Mesendoderm (in vitro differentiated cells): ENCODE measurements around the gene PIAS1.
A peak's percentile ranks its signal among the peaks of the same experiment; 100 is the strongest.

ENCODE experiments used
- DNase-seq: peaks from one replicate; pipeline ENCODE4 v3.0.0; 2013
- H2AK5ac ChIP-seq: 2 replicates; pipeline ENCODE4 v1.6.1; 2013; ENCODE audit warnings: low read length, inconsistent platforms
- H2BK120ac ChIP-seq: 2 replicates; pipeline ENCODE4 v1.6.1; 2013; ENCODE audit warnings: low read depth, mild to moderate bottlenecking, low read length, moderate library complexity, mixed read lengths
- H2BK15ac ChIP-seq: replicated peaks from 2 replicates; pipeline ENCODE4 v1.6.1; 2013; ENCODE audit warnings: low read depth, mild to moderate bottlenecking, moderate library complexity
- H2BK5ac ChIP-seq: 2 replicates; pipeline ENCODE4 v1.6.1; 2013; ENCODE audit warnings: low read length, inconsistent platforms
- H3K18ac ChIP-seq: 2 replicates; pipeline ENCODE4 v1.6.1; 2013; ENCODE audit warnings: mild to moderate bottlenecking, low read length, mixed read lengths
- H3K23ac ChIP-seq: one replicate; pipeline ENCODE4 v1.6.1; 2013; ENCODE audit warnings: low read length
- H3K27ac ChIP-seq: 2 replicates; pipeline ENCODE4 v1.5.1; 2013; ENCODE audit warnings: low read depth, mild to moderate bottlenecking, inconsistent platforms, low read length, moderate library complexity
- H3K27me3 ChIP-seq: 2 replicates; pipeline ENCODE4 v1.6.1; 2013; ENCODE audit warnings: low read length, control low read depth, mild to moderate bottlenecking, inconsistent platforms; ENCODE audit not compliant: insufficient read depth, poor library complexity
- H3K36me3 ChIP-seq: 2 replicates; pipeline ENCODE4 v1.6.1; 2013; ENCODE audit warnings: low read length, inconsistent platforms; ENCODE audit not compliant: control insufficient read depth, insufficient read depth
- H3K4ac ChIP-seq: one replicate; pipeline ENCODE4 v1.6.1; 2013; ENCODE audit warnings: low read depth, mild to moderate bottlenecking, low read length, moderate library complexity
- H3K4me1 ChIP-seq: 2 replicates; pipeline ENCODE4 v1.6.1; 2013; ENCODE audit warnings: low read depth, low read length, inconsistent platforms; ENCODE audit not compliant: control insufficient read depth
- H3K4me2 ChIP-seq: 2 replicates; pipeline ENCODE4 v1.6.1; 2013; ENCODE audit warnings: low read length
- H3K4me3 ChIP-seq: 2 replicates; pipeline ENCODE4 v1.5.1; 2013; ENCODE audit warnings: mild to moderate bottlenecking, low read length
- H3K56ac ChIP-seq: one replicate; pipeline ENCODE4 v1.6.1; 2013; ENCODE audit warnings: low read length
- H3K79me1 ChIP-seq: 2 replicates; pipeline ENCODE4 v1.6.1; 2013; ENCODE audit warnings: low read length, inconsistent platforms
- H3K79me2 ChIP-seq: 2 replicates; pipeline ENCODE4 v1.6.1; 2013; ENCODE audit warnings: mild to moderate bottlenecking, low read length; ENCODE audit not compliant: control insufficient read depth, insufficient read depth
- H3K9ac ChIP-seq: 2 replicates; pipeline ENCODE4 v1.6.1; 2013; ENCODE audit warnings: low read length, inconsistent platforms
- H4K5ac ChIP-seq: one replicate; pipeline ENCODE4 v1.6.1; 2013; ENCODE audit warnings: low read length
- H4K8ac ChIP-seq: one replicate; pipeline ENCODE4 v1.6.1; 2013; ENCODE audit warnings: low read depth, mild to moderate bottlenecking, control low read depth, low read length, moderate library complexity
- WGBS: extraction: QIAGEN DNeasy Blood & Tissue Kit; methylation state at CpG from one replicate; pipeline ENCODE4 v1.1.7; 2013; ENCODE audit warnings: low lambda C conversion rate, missing lambda C conversion rate; ENCODE audit not compliant: insufficient coverage; ENCODE audit errors: extremely low coverage; 5-methylcytosine and 5-hydroxymethylcytosine counted together

The PIAS1 gene

DNA sequence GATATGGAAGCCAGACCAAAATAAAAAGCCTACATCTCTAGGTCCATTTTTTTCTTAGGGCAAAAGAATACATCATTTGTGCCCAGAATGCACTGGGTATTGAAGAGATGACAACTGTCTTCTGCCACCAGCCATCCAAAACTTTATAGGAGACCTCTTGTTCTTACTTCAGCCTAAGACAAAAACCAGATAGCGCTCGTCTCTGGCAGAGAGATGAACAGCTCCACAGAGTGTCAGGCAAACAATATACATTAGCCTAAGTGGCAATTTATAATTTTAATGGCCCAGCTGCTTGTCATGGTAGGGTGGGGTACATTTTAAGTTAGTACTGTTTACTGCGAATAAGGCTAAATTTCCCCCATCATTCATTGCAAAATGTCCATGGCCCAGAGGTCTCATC is 38.9 kb upstream of the PIAS1 start:
- Histone ChIP-seq H3K23ac (no peak overlapping the region), H3K36me3 (no peaks in the 10 kb centered on the region), H4K5ac (no peak overlapping the region), H3K9ac (no peak overlapping the region), H3K27ac (no peak overlapping the region), H3K79me1 (no peaks in the 10 kb centered on the region), H3K4me1 (no peaks in the 10 kb centered on the region), H3K27me3 (no peaks in the 10 kb centered on the region), H4K8ac (no peak overlapping the region), H3K79me2 (no peaks in the 10 kb centered on the region), H2AK5ac (no peak overlapping the region), H3K4me3 (no peak overlapping the region), H3K18ac (no peak overlapping the region), H2BK5ac (no peak overlapping the region), H3K56ac (no peak overlapping the region), H3K4me2 (no peak overlapping the region), H3K4ac (no peak overlapping the region), H2BK120ac (no peak overlapping the region), H2BK15ac (no peak overlapping the region)
- DNase-seq: no peak
- no CpG with 5 or more reads among the region's 3 CpGs for WGBS

DNA sequence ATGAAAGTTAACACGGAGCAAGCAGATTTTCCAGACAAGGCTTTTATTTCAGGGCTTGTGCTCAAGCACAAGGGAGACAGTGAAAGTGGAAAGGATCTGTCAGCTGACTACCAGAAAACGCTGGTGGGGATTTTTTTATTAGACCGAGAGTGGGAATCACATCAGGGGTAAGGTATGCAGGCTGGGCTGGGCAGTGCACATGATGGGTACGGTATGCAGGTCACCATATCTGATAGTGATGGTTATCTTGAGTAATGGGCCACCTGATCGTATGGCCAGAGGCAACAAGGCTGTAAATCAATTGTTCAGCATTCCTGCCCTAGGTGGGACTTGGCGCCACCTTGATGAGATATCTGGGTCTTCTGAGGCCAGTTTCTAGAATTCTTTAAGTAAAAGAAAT is 36.9 kb upstream of the PIAS1 start:
- DNase-seq: peak; percentile 53
- no peak overlapping the region for H3K27ac ChIP-seq

DNA sequence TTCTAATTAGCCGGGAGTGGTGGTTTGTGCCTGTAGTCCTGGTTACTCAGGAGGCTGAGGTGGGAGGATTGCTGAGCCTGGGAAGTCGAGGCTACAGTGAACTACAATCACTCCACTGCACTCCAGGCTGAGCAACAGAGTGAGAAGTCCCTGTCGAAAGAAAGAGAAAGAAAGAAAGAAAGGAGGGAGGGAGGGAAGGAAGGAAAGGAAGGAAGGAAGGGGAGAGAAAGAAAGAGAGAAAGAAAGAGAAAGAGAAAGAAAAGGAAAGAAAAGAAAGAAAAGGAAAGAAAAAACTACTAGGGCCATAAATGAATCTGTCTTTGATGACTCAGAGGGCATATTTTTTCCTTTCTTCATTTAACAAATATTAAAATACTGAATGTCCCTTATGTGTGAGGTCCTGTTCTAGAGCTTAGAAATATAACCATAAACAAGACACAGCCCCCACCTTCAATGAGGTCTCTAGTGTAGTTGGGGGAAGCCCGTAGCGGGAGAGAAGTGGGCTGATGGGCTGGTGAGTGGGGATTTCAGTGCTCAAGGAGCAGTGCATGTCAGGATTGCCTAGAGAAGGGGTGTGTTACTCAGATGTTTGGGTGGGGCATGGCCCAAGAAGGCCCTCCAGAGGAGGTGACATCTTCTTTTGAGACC is 35.2 kb upstream of the PIAS1 start:
- no CpG with 5 or more reads among the region's 5 CpGs for WGBS
- Histone ChIP-seq H2BK15ac (no peak overlapping the region), H2AK5ac (no peak overlapping the region), H3K4me2 (no peak overlapping the region), H3K79me2 (no peaks in the 10 kb centered on the region), H3K4me1 (no peaks in the 10 kb centered on the region), H3K23ac (no peak overlapping the region), H3K27me3 (no peaks in the 10 kb centered on the region), H4K8ac (no peak overlapping the region), H3K4me3 (no peak overlapping the region), H3K18ac (no peak overlapping the region), H3K9ac (no peak overlapping the region), H3K27ac (no peak overlapping the region), H3K79me1 (no peaks in the 10 kb centered on the region), H3K36me3 (no peaks in the 10 kb centered on the region), H3K4ac (no peak overlapping the region), H4K5ac (no peak overlapping the region), H3K56ac (no peak overlapping the region), H2BK120ac (no peak overlapping the region), H2BK5ac (no peak overlapping the region)
- DNase-seq: no peak

More for the DNA sequence above, 36.9 kb upstream of the PIAS1 start:
- H3K79me2 ChIP-seq: no peaks in the 10 kb centered on the region
- no peak overlapping the region for H4K5ac ChIP-seq
- no peak overlapping the region for H2BK15ac ChIP-seq
- H3K56ac ChIP-seq: no peak overlapping the region
- H3K9ac ChIP-seq: no peak overlapping the region
- H3K4me2 ChIP-seq: no peak overlapping the region
- no peak overlapping the region for H2BK120ac ChIP-seq
- no peak overlapping the region for H3K18ac ChIP-seq
- H2AK5ac ChIP-seq: no peak overlapping the region
- H3K27me3 ChIP-seq: no peaks in the 10 kb centered on the region
- H3K4me3 ChIP-seq: no peak overlapping the region
- H3K23ac ChIP-seq: no peak overlapping the region
- H3K36me3 ChIP-seq: no peaks in the 10 kb centered on the region
- no peak overlapping the region for H4K8ac ChIP-seq
- no peaks in the 10 kb centered on the region for H3K79me1 ChIP-seq
- no peaks in the 10 kb centered on the region for H3K4me1 ChIP-seq
- no peak overlapping the region for H2BK5ac ChIP-seq
- no CpG with 5 or more reads among the region's 6 CpGs for WGBS
- H3K4ac ChIP-seq: no peak overlapping the region

DNA sequence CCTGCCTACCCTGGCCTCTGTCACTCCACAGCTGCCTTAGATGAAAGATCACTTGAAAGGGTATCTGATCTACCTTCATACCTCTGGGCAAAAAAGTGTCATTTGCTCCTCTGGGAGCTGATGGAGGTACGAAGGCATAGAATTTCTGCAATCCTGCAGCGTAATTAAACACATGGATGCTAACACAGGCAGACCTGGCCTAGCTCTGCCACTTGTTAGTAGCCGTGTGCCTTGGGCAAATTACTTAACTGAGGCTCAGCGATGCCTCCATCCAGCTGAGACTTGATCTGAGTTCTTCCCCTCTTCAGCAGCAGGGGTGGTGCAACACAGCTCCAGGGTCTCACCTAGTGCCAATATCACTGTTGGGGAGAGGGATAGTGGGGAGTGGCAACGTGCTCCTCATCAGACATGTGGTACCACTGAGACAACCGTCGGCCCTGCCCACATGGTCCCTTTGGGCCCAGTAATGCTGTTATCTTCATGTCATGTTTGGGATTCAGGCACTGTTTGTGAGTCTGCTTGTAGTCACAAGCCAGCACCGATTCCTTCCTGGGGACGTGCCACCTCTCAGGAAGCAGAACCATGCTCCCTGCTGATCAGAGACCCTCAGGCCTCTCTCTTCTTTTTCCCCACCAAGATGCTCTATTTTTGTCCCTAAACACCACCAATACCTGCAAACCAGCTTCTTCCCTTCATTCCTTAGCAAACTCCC is 34.1 kb upstream of the PIAS1 start:
- Histone ChIP-seq H2BK120ac (no peak overlapping the region), H2BK5ac (no peak overlapping the region), H4K8ac (no peak overlapping the region), H3K4me1 (no peaks in the 10 kb centered on the region), H3K79me1 (no peaks in the 10 kb centered on the region), H3K36me3 (no peaks in the 10 kb centered on the region), H3K79me2 (no peaks in the 10 kb centered on the region), H3K4ac (no peak overlapping the region), H3K18ac (no peak overlapping the region), H2BK15ac (no peak overlapping the region), H2AK5ac (no peak overlapping the region), H3K27ac (no peak overlapping the region), H3K9ac (no peak overlapping the region), H3K4me3 (no peak overlapping the region), H3K27me3 (no peaks in the 10 kb centered on the region), H3K23ac (no peak overlapping the region), H4K5ac (no peak overlapping the region), H3K56ac (no peak overlapping the region), H3K4me2 (no peak overlapping the region)
- DNase-seq: peak; percentile 37
- WGBS: no CpG with 5 or more reads among the region's 9 CpGs

DNA sequence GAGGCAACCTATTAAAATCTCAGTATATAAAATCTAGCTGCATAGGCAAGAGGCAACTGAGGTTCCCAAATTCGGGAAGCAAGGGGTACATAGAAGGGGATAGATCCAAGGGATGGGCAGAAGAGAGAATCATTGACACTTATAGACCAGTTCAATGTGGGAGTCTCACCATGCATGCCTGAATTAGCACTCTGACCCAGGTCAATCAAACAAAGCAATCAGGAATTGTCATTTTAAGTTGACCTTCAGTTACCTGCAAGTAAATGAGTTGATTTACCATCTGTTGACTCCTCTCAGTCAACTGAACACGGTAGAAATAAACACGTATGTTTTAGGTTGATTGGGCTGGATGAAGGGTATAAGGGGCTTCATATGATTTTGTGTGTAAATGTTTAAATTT is 33.4 kb upstream of the PIAS1 start:
- Histone ChIP-seq H3K79me1 (no peaks in the 10 kb centered on the region), H3K4ac (no peak overlapping the region), H3K4me2 (no peak overlapping the region), H4K8ac (no peak overlapping the region), H2AK5ac (no peak overlapping the region), H3K27me3 (no peaks in the 10 kb centered on the region), H3K18ac (no peak overlapping the region), H3K27ac (no peak overlapping the region), H3K79me2 (no peaks in the 10 kb centered on the region), H2BK120ac (no peak overlapping the region), H3K23ac (no peak overlapping the region), H3K56ac (no peak overlapping the region), H3K36me3 (no peaks in the 10 kb centered on the region), H4K5ac (no peak overlapping the region), H2BK5ac (no peak overlapping the region), H3K9ac (no peak overlapping the region), H3K4me1 (no peaks in the 10 kb centered on the region), H2BK15ac (no peak overlapping the region), H3K4me3 (no peak overlapping the region)
- no peak for DNase-seq
- WGBS: no CpG with 5 or more reads among the region's 3 CpGs

DNA sequence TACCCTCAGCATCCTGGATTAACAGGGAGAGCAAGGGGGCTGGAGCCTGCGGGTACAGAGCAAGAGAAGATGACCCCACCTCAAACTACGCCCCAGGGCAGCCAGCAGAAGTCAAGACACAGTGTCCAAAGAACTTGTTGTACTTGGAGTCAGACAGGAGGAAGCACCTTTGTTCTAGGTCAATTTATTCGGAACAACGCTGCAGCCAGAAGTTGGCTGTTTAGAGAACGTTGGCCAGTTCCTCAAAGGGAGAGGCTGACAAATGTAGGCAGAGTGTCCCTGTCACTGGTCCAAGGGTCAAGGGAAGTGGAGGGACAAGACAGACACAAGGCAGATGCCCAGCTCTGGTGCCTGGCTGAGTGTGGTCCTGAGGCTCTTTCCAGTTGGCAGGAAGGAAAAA is 32.1 kb upstream of the PIAS1 start:
- H2BK120ac ChIP-seq: no peak overlapping the region
- no peak overlapping the region for H4K5ac ChIP-seq
- H2AK5ac ChIP-seq: no peak overlapping the region
- WGBS: no CpG with 5 or more reads among the region's 5 CpGs
- H3K27me3 ChIP-seq: no peaks in the 10 kb centered on the region
- H3K27ac ChIP-seq: no peak overlapping the region
- H3K4ac ChIP-seq: no peak overlapping the region
- H3K79me2 ChIP-seq: no peaks in the 10 kb centered on the region
- H3K18ac ChIP-seq: no peak overlapping the region
- no peak for DNase-seq
- no peak overlapping the region for H3K56ac ChIP-seq
- H2BK5ac ChIP-seq: no peak overlapping the region
- H4K8ac ChIP-seq: no peak overlapping the region
- H2BK15ac ChIP-seq: no peak overlapping the region
- no peaks in the 10 kb centered on the region for H3K4me1 ChIP-seq
- no peaks in the 10 kb centered on the region for H3K36me3 ChIP-seq
- no peak overlapping the region for H3K4me3 ChIP-seq
- H3K9ac ChIP-seq: no peak overlapping the region
- H3K79me1 ChIP-seq: no peaks in the 10 kb centered on the region
- H3K23ac ChIP-seq: no peak overlapping the region
- H3K4me2 ChIP-seq: no peak overlapping the region
